Activated T-cell treated with anti-CD3 and anti-CD28 coated beads for 24 hours (primary cell): ENCODE measurements around the gene SLC22A31.
"Not testable (repeated sequence)": the region's sequence is repeated elsewhere in the genome, so short reads cannot be mapped to it uniquely, and the experiment has no call there.

ENCODE experiments used
- DNase-seq: peaks from one replicate; pipeline ENCODE4 v3.0.0-alpha.2; 2020; ENCODE audit warnings: low read depth

The SLC22A31 gene

DNA sequence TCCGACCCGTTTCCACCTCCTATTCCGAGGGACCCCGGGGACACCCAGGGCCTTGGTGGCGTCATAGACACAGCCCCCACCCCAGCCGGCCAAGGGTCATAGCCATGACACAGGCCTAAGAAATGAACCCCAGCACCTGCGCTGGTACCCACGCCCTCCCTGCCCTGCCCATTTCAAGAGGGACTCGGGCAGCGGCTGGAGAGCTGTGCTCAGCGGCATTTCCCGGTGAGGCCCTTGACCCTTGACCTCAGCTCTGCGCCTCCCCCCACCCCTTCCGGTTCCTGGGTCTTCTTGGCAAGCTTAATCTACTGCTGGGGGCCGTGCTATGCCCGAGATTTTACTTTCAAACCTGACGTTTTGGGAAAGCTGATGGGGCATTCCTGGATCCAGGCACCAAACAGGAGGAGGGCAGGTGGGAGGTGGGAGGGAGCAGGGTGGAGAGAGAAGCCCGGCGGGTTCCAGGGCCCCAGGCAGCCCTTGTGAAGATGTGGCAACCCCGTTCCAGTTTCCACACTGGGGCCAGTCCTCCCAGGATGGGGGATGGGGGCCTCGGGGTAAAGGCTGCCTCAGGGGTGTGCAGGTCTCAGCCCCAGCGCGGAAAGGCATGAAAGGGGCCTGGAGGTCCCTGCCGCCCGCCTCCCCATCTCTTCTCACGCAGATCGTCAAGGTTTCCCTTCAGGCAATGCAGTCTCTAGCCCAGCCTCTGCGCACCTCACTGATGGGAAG, at the start of gene SLC22A31:
SLC22A31 (minus strand) TSS at position 414 of the 726 bp plus-strand sequence; CDS start at position 378, 36 bp downstream.
- DNase-seq, result no peak

DNA sequence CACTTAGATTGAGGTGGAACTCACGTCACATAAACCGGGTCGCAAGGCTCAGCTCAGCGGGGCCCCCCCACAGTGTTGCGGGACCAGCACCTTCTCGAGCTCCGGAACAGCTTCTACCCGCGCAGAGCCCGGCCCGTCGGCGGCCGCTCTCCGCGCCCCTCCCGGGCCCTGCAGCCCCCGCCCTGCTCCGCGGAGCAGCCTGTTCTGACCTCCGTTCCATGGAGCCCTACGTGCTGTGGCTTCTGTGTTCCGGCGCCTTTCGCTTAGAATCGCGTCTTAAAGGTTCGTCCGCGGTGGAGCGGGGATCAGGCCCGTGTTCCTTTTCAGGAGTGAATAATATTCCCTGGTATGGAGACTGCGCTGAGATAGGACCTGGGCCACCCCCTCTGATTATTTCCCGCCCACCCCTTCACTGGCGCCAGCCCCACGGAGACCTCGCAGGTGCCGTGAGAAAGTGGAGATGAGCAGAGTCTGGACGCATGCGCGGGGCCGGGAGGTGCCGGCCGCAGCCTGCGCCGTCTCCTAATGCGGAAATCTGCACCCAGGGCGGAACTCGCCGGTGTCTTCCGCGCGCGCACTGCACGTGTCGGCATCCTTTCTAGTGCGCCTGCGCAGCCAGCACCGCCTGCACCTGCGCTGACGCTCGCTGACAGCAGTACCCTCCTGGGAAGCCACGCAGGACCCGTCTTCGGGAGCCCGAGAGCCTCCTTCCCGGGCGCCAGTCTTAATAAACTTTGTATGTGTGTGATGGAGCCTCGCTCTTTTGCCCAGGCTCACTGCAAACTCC, 48.1 kb upstream of the SLC22A31 start:
- no peak for DNase-seq

DNA sequence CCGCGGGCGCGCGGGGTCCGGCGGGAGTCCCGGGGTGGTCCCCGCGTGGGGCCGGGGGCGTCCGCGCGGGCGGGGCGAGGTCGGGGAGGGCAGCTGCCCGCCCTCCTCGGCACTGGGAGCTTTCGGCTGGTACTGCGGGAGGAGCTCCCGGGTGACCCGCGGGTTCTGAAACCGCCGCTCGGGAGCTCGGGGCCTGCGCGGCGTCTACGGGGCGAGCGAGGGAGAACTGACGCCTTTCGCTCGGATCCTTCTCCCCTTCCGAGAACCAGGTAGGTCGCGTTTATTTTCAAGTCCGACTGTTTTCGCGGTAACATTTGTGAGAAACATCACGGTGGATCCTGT, 47.4 kb upstream of the SLC22A31 start:
- not testable (repeated sequence) for DNase-seq

DNA sequence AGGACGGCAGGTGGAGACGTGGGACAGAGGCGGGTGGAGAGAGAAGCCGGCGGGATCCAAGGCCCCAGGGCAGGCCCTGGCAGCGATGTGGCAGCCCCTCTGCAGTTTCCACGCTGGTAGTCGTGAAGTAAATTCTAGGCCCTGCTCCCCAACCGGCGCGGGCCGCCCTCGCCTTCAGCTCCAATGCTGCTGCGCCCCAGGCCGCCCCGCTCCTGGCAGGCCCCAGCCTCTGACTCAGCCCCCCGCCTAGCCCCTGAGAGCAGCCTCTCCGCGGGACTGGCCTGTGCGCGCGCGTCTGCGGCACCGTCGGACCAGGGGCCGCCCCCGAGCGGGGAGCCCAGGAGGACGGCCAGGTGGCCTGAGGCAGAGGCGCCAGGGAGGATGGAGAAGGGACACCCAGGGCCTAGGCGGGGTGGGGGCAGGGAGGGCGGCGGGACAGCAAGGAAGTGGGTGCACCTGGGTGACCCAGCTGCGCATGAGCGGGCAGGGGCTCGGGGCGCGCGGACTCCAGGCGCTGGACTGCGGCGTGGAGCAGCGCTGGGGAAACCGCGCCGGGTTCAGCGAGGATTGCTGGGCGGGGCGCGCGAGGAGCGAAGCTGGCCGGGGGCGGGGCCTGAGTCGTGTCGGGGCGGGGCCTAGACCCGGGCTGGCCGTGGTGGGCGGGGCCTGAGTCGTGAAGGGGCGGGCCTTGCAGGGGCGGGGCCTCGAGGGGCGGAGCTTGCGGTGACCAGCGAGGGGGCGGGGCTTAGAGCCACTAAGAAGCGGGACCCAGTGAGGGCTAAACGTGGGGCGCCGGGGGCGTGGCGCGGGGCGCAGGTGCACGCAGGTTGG, 46.8 kb upstream of the SLC22A31 start:
- DNase-seq, result peak; percentile 95

DNA sequence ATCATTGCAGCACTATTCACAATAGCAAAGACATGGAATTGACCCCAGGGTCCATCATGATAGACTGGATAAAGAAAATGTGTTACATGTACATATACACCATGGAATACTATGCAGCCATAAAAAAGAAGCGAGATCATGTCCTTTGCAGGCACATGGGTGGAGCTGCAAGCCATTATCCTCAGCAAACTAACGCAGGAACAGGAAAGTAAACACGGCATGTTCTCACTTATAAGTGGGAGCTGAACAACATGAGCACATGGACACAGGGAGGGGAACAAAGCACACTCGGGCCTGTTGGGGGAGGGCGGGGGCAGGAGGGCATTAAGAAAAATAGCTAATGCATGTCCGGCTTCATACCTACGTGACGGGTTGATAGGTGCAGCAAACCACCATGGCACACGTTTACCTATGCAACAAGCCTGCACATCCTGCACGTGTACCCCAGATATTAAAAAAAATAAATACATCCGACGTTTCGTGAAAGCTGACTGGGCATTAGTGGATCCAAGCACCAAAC, 46.1 kb upstream of the SLC22A31 start:
- no peak for DNase-seq

DNA sequence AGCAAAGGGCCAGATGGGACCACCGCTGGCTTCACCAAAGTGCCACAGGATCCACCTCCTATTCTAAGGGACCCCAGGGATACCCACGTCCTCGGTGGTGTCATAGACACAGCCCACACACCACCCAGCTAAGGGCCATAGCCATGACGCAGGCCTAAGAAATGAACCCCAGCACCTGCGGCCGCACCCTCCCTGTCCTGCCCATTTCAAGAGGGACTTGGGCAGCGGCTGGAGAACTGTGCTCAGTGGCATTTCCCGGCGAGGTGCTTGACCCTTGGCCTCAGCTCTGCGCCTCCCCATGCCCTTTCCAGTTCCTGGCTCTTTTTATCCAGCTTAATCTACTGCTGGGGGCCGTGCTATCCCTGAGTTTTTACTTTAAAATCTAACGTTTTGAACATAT, 44.4 kb upstream of the SLC22A31 start:
- no peak for DNase-seq

DNA sequence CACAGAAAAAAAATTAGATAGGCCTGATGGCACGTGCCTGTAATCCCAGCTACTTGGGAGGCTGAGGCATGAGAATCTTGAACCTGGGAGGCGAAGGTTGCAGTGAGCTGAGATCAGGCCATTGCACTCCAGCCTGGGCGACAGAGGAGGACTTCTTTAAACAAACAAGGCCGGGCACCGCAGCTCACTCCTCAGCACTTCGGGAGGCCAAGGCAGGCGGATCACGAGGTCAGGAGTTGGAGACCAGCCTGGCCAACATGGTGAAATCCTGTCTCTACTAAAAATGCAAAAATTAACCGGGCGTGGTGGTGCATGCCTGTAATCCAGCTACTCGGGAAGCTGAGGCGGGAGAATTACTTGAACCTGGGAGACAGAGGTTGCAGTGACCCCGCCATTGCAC, 43.9 kb upstream of the SLC22A31 start:
- not testable (repeated sequence) for DNase-seq

DNA sequence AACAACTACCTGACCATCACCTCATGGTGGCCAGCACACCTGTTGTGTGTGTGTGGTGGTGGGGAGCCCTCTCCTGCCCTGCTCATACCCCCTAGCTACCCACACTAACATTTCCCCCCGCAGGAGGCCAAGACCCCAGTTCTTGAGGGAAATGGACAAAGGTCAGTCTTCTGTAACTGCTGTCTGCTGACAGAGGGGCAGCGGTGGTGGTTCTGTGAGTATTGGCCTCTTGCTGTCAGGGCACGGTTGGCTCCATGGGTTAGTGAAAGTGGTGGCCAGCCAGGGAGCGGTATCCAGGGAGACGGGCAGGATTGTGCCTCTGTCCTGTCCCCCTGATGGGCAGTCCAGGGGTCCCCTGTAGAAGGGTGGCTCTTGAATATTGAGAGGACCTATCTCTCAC, 43.3 kb upstream of the SLC22A31 start:
- no peak for DNase-seq

DNA sequence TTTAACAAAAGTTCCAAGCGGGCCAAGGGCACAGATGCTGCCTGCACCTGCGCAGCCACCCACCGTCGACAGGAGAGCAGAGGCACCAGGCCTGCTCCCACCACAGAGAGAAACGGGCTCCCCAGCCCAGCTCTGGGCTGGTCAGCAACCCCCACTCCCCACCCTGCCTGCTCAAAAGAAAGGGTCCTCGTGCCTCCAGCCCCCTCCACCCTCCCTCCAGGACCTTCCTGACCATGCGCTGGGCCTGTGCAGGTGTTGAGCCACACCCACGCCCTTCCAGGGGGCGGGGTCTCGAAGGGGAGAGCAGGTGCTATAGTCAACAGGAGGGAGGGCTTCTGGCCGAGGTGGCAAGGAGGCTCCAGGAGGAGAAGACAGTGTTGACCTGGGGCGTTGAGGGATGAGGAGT, 42.5 kb upstream of the SLC22A31 start:
- DNase-seq, result no peak

DNA sequence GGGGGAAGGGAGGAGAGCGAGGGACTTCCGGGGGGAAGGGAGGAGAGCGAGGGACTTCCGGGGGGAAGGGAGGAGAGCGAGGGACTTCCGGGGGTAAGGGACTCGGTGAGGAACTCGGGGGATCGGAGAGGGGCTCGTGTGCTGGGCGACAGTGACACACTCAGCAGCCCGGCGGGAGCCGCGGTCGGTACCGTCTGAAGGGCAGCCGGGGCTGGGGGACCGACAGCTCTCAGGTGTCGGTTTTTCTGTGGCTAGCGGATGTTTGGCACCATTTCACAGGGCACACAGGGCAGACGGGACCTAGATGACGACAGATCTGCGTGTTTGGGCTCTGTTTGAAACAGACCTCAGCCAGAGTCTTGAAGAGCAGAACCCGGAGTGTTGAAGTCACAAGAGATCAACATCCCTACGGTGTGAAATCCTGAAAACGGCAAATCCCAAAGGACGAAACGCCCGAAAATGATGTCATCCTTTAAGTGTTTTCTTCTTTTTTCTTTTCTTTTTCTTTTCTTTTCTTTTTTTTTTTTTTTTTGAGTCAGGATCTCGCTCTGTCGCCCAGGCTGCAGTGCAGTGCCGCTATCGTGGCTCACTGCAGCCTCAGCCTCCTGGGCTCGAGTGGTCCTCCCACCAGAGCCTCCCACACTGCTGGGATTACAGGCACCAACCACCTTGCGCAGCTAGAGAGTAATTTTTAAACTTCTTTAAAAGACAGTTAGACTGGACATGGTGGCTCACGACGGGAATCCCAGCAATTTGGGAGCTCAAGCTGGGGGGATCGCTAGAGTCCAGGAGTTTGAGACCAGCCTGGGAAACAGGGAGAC, 41.1 kb upstream of the SLC22A31 start:
- DNase-seq, result peak; percentile 63

DNA sequence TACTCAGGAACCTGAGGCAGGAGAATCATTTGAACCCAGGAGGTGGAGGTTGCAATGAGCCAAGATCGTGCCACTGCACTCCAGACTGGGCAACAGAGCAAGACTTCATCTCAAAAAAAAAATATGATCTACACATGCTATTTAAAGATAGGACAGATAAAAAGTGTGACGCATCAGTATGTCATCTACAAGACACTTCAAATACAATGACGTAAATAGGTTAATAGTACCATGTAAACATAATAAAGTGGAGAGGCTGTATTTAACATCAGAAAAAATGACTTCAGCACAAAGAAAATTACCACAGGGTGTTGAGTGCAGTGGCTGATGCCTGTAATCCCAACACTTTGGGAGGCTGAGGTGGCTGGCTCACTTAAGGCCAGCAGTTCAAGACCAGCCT, 37.4 kb upstream of the SLC22A31 start:
- no peak for DNase-seq

DNA sequence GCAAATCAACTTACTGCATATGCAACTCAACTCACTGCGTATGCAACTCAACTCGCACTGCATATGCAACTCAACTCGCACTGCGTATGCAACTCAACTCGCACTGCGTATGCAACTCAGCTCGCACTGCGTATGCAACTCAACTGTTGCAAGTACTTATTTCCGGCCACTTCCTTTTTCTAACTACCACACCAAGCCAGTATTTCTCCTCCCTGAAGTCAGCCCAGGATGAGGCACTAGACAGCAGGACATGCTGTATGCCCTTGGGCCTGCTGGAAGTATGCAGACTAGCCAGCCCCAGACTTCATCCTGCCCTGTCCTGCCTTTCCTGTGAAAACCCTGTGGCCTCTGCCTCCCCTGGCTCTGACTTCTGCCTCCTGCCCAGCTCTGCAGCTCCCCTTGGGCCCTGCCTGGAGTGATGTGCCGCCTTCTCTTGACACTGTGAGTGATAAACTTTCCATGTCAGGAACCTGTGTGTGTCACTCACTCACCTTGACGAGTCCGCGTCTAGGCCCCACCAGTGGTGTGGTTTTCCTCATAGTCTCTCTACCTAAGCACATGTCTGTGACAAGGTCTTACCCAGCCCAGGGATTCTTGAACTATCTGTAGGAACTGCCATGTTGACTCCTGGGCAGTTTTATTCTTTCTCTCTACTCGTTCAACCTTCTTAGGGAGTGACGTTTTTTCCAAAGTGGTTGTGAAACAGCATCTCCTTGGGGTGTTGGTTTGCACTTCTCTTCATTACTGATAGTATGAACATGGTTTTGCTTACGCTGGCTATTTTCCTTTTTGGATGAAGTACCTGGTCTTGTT, 33.5 kb upstream of the SLC22A31 start:
- DNase-seq, result no peak

DNA sequence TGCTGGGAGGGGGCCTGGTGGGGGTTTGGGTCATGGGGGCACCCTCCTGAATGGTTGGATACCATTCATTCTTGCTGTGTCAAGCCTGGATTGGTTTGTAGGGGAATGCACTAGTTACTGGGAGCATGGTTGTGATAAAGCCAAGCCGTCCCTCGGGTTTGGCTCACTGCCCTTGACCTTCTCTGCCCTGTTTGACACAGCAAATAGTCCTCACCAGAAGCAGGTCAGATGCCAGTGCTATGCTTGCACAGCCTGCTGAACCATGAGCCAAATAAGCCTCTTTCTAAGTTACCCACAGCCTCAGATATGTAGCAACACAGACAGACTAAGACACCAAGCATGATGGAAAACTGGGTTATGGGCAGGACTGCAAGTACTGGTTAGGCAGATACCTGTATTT, 31.8 kb upstream of the SLC22A31 start:
- no peak for DNase-seq

DNA sequence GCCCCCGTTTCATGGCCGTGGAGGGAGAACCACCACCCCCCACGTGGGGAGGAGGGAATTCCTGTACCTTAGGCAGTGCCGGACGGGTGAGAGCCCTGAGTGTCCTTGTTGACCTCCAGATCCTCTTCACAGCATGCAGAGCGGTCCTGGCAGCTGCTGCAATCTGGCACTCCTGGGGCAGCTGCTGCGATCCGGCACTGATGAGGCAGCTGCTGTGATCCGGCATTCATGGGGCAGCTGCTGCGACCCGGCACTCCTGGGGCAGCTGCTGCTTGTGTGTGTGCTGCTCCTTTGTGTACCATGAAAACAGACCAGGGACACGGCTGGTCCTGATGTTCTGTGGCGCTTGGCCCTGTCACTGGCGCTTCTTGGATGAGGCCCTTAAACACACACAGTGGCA, 29.9 kb upstream of the SLC22A31 start:
- DNase-seq, result no peak

DNA sequence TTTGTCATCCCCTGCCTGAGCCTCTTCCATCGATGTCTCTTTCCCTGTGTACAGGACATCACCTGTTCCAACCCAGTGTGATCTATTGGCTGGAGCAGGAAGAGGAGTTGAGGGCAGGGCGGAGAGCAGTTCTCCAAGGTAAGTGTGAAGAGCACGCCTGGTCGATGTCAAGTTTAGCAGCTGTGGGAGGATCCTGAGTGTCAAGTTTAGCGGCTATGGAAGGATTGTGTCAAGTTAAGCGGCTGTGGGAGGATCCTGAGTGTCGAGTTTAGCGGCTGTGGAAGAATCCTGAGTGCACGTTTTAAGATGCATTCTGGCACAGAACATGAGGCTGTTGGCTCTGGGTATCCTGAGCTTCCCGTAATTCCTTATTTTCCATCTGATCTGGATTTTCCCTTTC, 24.3 kb upstream of the SLC22A31 start:
- DNase-seq, result no peak

DNA sequence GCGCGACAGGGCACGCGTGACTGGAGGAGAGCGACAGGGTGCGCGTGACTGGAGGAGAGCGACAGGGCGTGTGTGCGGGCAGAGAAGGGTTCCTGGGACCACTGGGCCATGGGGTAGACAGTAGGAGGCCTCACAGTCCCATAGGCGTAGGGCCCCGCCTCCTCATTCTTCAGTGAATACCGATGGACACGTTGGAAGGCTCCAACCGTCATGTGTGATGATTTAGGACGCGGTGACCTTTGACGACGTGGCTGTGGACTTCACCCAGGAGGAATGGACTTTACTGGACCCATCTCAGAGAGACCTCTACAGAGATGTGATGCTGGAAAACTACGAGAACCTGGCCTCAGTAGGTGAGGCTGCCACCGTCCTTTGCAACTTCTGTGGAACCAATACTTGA, 22.6 kb upstream of the SLC22A31 start:
- DNase-seq, result no peak

DNA sequence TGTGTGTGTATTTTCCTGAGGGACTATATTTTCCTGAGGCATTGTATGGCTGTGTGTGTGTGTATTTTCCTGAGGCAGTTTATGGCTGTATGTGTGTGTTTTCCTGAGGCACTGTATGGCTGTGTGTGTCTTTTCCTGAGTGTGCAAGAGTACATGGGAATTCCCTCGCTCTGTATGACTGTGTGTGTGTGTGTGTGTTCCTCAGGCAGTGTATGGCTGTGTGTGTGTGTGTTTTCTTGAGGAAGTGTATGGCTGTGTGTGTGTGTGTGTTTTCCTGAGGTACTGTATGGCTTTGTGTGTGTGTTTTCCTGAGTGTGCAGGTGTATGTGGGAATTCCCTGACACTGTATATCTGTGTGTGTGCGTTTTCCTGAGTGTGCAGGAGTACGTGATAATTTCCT, 21.3 kb upstream of the SLC22A31 start:
- no peak for DNase-seq

DNA sequence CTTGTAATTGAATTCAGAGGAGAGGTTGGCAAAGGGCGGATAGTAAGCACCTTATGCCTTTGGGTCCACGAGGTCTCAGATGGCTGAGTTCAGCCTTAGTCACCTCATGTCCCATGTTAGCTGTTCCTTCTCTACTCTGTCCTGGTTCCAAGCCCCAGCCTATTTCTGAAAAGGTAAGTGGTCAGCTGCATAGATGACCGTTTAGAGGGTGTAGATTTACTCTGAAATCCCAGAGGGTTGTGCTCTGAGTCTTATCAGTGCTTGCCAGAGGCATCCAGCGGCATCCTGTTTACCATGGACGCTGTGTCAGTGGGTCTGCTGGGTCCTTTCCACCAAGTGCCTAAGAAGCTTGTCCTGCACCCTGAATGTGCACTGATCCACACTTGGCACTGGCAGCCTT, 19.0 kb upstream of the SLC22A31 start:
- DNase-seq, result no peak

DNA sequence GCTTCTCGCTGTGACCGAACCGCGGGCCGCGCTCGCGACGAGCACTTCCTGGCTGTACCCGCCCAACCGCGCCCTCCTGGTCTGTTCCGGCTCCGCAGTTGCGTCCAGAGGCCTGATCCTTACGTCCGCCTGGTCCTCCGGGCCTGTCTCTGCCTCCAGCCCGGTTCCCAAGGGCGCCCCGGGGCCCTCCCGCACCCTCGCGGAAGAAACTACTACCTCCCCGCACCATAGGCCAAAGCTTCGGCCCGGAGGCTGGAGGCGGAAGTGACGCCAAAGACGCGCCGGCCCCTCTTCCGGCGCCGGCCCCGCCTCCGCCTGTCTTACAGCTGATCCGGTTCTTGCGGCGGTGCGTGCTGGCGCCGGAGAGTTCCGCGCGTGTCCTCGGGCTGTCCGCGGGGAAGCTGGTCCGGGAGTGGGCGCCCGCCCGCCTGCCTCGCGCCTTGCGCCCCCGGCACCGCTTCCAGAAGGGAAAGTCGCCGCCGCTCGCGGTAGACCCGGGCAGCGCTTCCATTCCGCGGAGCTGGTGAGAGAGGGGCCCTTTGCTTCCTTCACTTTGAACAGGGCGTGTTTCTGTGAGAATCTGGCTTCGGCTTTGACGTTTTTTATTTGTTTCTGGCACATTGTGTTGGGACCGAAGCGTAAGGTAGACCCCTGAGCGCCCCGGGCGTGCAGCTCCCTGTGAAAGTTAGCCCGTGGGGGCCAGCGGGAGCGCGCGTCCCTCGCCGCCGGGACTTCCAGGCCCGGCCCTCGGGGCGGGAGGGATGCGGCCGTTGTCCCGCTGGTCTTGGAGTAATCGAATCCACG, 17.3 kb upstream of the SLC22A31 start, which contains the start of gene ZNF778:
ZNF778 (plus strand) TSS at position 316 of the 804 bp plus-strand sequence. CDS start 3,425 bp downstream, outside the sequence.
- peak; percentile 74 for DNase-seq

DNA sequence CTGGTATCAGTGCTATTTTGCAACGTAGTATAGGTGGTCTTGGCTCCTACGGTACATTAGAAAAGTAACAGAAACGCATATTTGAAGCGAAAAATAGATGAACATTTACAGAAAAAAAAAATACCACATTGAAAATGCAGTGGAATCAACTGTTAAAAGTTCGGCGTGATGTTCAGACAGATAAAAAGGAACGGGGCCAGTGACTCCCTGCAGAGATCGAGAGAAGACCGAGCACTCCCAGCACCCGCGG, 16.7 kb upstream of the SLC22A31 start:
- DNase-seq, result no peak
